Transverse colon (tissue), 4 donors: ENCODE results near the gene TSPYL4. TPM values are rescaled to one million over a fixed set of nuclear protein-coding genes. Genes with fewer than 3 reads are reported as not detected.

Experiments
- DNase-seq: peaks from one replicate; pipeline ENCODE4 v3.0.0-alpha.2; 2019
- H3K27ac ChIP-seq, 4 donors: fragments of 200-600 bp; sonication (generic); 2 replicates each; pipeline ENCODE4 v1.5.1; 2016 to 2018; ENCODE audit warnings: inconsistent platforms in 4 of 4
- H3K27me3 ChIP-seq: fragments of 200-600 bp; sonication (generic); 2 replicates; pipeline ENCODE4 v1.5.1; 2017; ENCODE audit warnings: inconsistent platforms
- H3K36me3 ChIP-seq, 4 donors: fragments of 200-600 bp; sonication (generic); 2 replicates each; pipeline ENCODE4 v1.5.1; 2017 to 2019; ENCODE audit warnings: inconsistent platforms in 4 of 4
- H3K4me1 ChIP-seq, 4 donors: fragments of 200-600 bp; sonication (generic); 2 replicates each; pipeline ENCODE4 v1.5.1; 2017 to 2020; ENCODE audit warnings: inconsistent platforms in 4 of 4
- H3K4me3 ChIP-seq, 4 donors: fragments of 200-600 bp; sonication (generic); 1 replicate in 1 of 4; 2 replicates in 3 of 4; pipeline versions ENCODE4 v1.5.1 to v1.6.1; 2017 to 2019; ENCODE audit warnings: inconsistent platforms in 4 of 4
- H3K9me3 ChIP-seq, 2 donors: fragments of 200-600 bp; sonication (generic); 2 replicates each; pipeline ENCODE4 v1.5.1; 2017 to 2019; ENCODE audit warnings: inconsistent platforms in 2 of 2
- EP300 ChIP-seq: sonication (generic); formaldehyde crosslinking; IDR thresholded peaks from one replicate; pipeline ENCODE4 v1.6.1; 2017; ENCODE audit warnings: antibody characterized with exemption, low read depth
- POLR2A ChIP-seq: fragments of 450-650 bp; IDR thresholded peaks from one replicate; pipeline ENCODE4 v1.6.1; 2016; ENCODE audit warnings: antibody characterized with exemption, mild to moderate bottlenecking, moderate library complexity
- POLR2AphosphoS5 ChIP-seq, 3 donors: sonication (generic); formaldehyde crosslinking; IDR thresholded peaks; one replicate each; pipeline ENCODE4 v1.6.1; 2016; ENCODE audit warnings: antibody characterized with exemption in 3 of 3
- WGBS, 2 donors: methylation state at CpG; one replicate each; pipeline ENCODE4 v1.1.5; 2018; ENCODE audit warnings: low coverage in 1 of 2; 5-methylcytosine and 5-hydroxymethylcytosine counted together
- in situ Hi-C, 4 donors: fragments of 200-750 bp; cut with MboI; loops; one replicate each; pipeline versions ENCODE4 v1.15.0 to v1.15.1; 2017; ENCODE audit warnings: low sequenced_read_pairs in 3 of 4, low pct_ligation_motif_present in 1 of 4, low pct_unique_long_range_greater_than_20kb in 1 of 4
- intact Hi-C: fragments of 100-400 bp; cut with DNase I; formaldehyde crosslinking; loops from one replicate; pipeline ENCODE4 v1.15.1; 2023; ENCODE audit warnings: low total_unique reads
- total RNA-seq, 4 donors: library from RNA; depleted of rRNA; stranded (reverse); fragments of >200 nt; gene quantifications; one replicate each; pipeline ENCODE4 v1.1.0, GENCODE V29; 2016
- TF ChIP-seq, protein P1 (sequence below), 5 experiments: fragments of 200-600 bp in 3 of 5; fragments of 450-650 bp in 2 of 5; sonication (generic) in 3 of 5; IDR thresholded peaks; 1 replicate in 2 of 5; 2 replicates in 3 of 5; pipeline ENCODE4 v1.5.1; 2016 to 2017; ENCODE audit warnings: antibody characterized with exemption in 5 of 5, inconsistent platforms in 3 of 5, mild to moderate bottlenecking in 2 of 5, moderate library complexity in 1 of 5

The TSPYL4 gene
- total RNA-seq, 4 donors from 2014 or later, result 3.0 to 7.8 (median 6.4) TPM

GRCh38 chr6:116255246-116255800, 1.4 kb upstream of the TSPYL4 start:
- H3K36me3 ChIP-seq, result no peaks in the 10 kb centered on the region
- H3K27ac ChIP-seq, result peak overlapping the region in 1 of 4 donors; percentile 93
- TF ChIP-seq, protein P1, sequence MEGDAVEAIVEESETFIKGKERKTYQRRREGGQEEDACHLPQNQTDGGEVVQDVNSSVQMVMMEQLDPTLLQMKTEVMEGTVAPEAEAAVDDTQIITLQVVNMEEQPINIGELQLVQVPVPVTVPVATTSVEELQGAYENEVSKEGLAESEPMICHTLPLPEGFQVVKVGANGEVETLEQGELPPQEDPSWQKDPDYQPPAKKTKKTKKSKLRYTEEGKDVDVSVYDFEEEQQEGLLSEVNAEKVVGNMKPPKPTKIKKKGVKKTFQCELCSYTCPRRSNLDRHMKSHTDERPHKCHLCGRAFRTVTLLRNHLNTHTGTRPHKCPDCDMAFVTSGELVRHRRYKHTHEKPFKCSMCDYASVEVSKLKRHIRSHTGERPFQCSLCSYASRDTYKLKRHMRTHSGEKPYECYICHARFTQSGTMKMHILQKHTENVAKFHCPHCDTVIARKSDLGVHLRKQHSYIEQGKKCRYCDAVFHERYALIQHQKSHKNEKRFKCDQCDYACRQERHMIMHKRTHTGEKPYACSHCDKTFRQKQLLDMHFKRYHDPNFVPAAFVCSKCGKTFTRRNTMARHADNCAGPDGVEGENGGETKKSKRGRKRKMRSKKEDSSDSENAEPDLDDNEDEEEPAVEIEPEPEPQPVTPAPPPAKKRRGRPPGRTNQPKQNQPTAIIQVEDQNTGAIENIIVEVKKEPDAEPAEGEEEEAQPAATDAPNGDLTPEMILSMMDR (IDR thresholded peaks at IDR 0.05), result no peak
- TF ChIP-seq POLR2A (no peak), EP300 (no peak), POLR2AphosphoS5 (IDR thresholded peaks at IDR 0.05) (no peak)
- intact Hi-C loops (no loop called here), in situ Hi-C loops (no loop called here)
- 35 to 39% methylated on average over 4 to 5 of the region's 5 CpGs for WGBS, 2 donors
- H3K4me3 ChIP-seq, result no peak overlapping the region
- no peaks in the 10 kb centered on the region for H3K27me3 ChIP-seq
- H3K9me3 ChIP-seq, result no peaks in the 10 kb centered on the region
- no peak for DNase-seq
- H3K4me1 ChIP-seq, result peaks cover 22 to 43% (median 40%) of the 10 kb centered on the region in 4 donors

DNA sequence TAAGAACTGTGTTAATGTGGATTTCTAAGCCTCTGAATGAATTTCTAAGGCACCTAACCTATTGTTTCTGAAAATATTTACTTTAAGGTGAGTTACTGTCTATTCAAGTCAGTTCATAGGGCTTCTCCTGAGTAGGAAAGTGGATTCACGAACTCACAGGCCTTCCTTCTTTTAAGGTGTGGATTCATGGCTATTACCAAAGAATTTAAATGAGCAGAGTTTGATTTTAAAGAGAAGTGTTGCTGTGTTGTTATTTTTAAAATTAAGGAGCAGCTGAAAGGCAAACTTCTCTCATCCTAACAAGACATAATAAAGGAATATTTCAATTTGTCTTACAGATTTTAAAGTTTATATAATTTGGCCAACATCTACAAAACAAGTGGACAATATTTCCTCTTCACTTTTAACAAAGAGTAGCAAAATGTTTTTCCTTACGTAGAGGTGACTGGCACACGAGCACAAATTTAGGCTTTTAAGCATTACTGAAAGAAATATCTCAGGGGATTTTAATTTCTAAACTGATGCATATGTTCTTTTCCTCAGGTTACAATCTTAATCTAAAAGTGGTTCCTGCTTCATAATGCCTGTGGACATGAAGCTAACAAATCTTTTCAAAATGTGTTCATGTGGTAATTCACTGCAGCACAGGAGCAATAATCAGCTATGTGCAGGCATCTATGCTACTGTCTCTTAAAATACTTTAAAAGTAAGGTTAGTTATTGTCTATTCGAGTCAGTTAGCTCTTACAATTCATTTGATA, 602 bp upstream of the TSPYL4 start:
- in situ Hi-C loops, result no loop called here
- Histone ChIP-seq H3K27me3 (no peaks in the 10 kb centered on the region), H3K27ac (peak overlapping the region; percentile 86 to 93 (median 90)), H3K36me3 (no peaks in the 10 kb centered on the region), H3K4me1 (peaks cover 23 to 51% (median 41%) of the 10 kb centered on the region in 4 donors), H3K4me3 (peak overlapping the region; percentile 74 to 98 (median 81)), H3K9me3 (no peaks in the 10 kb centered on the region)
- intact Hi-C loops, result no loop called here
- TF ChIP-seq, protein P1 (IDR thresholded peaks at IDR 0.05), result no peak
- TF ChIP-seq EP300, result no peak
- no peak for TF ChIP-seq POLR2AphosphoS5 (IDR thresholded peaks at IDR 0.05)
- DNase-seq, result no peak
- WGBS, 2 donors, result 9 to 16% methylated on average over 4 of the region's 4 CpGs

GRCh38 chr6:116253188-116253504, 729 bp downstream of the TSPYL4 start:
- in situ Hi-C loops, result no loop called here
- TF ChIP-seq POLR2A, result no peak
- TF ChIP-seq EP300, result no peak
- TF ChIP-seq POLR2AphosphoS5 (IDR thresholded peaks at IDR 0.05), result no peak
- TF ChIP-seq, protein P1 (IDR thresholded peaks at IDR 0.05), result no peak
- Histone ChIP-seq H3K27me3 (no peaks in the 10 kb centered on the region), H3K4me1 (peaks cover 23 to 51% (median 41%) of the 10 kb centered on the region in 4 donors), H3K4me3 (peak overlapping the region; percentile 74 to 98 (median 81)), H3K36me3 (no peaks in the 10 kb centered on the region), H3K27ac (peak overlapping the region; percentile 86 to 93 (median 90)), H3K9me3 (no peaks in the 10 kb centered on the region)
- WGBS, 2 donors, result 15 to 41% methylated on average over 6 to 11 of the region's 11 CpGs
- DNase-seq, result no peak
- intact Hi-C loops, result no loop called here

DNA sequence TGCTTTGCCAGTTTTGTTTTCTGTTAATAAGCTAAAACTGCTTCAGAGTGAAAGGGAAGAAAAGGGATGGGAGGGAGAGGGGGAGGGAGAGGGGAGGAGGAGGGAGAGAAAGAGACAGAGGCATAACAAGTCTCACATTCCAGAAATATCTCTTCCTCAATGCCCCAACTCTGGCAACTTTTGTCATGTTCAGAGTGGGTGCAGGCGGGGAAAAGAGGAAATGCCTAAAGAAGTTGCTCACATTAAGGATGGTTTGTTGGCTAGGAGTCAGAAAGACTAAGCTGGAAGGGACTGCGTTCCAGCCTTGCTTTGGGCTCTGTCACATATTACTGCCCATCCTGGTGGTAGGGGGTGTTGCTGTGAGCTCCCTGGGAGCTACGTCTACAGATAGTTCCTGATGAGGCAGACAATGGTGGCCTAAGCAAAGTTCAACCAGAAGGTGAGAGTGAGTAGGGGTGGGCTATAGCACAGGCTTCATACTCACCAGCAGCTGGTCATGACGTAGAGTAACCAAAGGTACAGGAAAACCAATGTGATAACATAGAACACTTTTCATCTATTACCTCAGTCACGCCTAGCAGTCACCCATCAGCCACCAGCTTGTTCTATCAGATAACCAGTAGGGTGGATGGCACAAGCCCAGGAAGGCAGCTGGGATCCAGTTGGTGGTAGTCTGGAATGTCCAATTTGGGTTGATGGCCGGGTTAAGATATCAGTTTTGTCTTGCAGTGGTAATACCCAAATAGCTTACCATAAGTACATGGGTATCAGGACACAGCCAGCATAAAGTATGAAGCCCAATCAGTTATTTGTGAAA, 2.1 kb downstream of the TSPYL4 start:
- Histone ChIP-seq H3K36me3 (no peaks in the 10 kb centered on the region), H3K27me3 (no peaks in the 10 kb centered on the region), H3K27ac (peak overlapping the region in 1 of 4 donors; percentile 5), H3K4me3 (no peak overlapping the region), H3K4me1 (peaks cover 23 to 51% (median 41%) of the 10 kb centered on the region in 4 donors), H3K9me3 (no peaks in the 10 kb centered on the region)
- TF ChIP-seq, protein P1 (IDR thresholded peaks at IDR 0.05), result no peak
- no peak for TF ChIP-seq EP300
- no peak for TF ChIP-seq POLR2A
- no peak for TF ChIP-seq POLR2AphosphoS5 (IDR thresholded peaks at IDR 0.05)
- WGBS, 2 donors, result 70 to 80% methylated on average over 2 to 6 of the region's 6 CpGs
- intact Hi-C loops (no loop called here), in situ Hi-C loops (no loop called here)
- DNase-seq, result no peak
